Fibroblast of lung (primary cell): ENCODE measurements around the gene FOXP2. TPM values are rescaled to one million over a fixed set of nuclear protein-coding genes. Genes with fewer than 3 reads are reported as not detected.
"Not testable (repeated sequence)": the region's sequence is repeated elsewhere in the genome, so short reads cannot be mapped to it uniquely, and the experiment has no call there.

Source experiments
- DNase-seq, 2 donors: peaks; one replicate each; pipeline versions ENCODE4 v3.0.0 to v3.0.0-alpha.2; 2010; ENCODE audit warnings: low read depth in 2 of 2
- H2AFZ ChIP-seq: 2 replicates; pipeline ENCODE4 v1.5.1; 2012; ENCODE audit warnings: low read length, control low read depth, inconsistent platforms
- H3K27ac ChIP-seq: 2 replicates; pipeline ENCODE4 v1.5.1; 2011; ENCODE audit warnings: low read length, control low read depth; ENCODE audit not compliant: insufficient read depth
- H3K27me3 ChIP-seq: 2 replicates; pipeline ENCODE4 v1.5.1; 2011; ENCODE audit warnings: mild to moderate bottlenecking, low read length; ENCODE audit not compliant: control insufficient read depth, insufficient read depth
- H3K36me3 ChIP-seq: 2 replicates; pipeline ENCODE4 v1.5.1; 2011; ENCODE audit warnings: low read length; ENCODE audit not compliant: control insufficient read depth, insufficient read depth
- H3K4me1 ChIP-seq: 2 replicates; pipeline ENCODE4 v1.5.1; 2011; ENCODE audit warnings: low read length; ENCODE audit not compliant: control insufficient read depth, insufficient read depth; ENCODE audit errors: extremely low read depth
- H3K4me2 ChIP-seq: 2 replicates; pipeline ENCODE4 v1.5.1; 2011; ENCODE audit warnings: low read length, control low read depth; ENCODE audit not compliant: insufficient read depth; ENCODE audit errors: extremely low read depth
- H3K4me3 ChIP-seq, 4 experiments: fragments of 200-600 bp in 1 of 4; sonication (generic) in 1 of 4; replicated peaks in 1 of 4; 2 replicates each; pipeline ENCODE4 v1.5.1; 2011 to 2016; ENCODE audit warnings: low read length in 4 of 4, low read depth in 3 of 4, mild to moderate bottlenecking in 3 of 4, control low read depth in 2 of 4, inconsistent platforms in 1 of 4, mixed read lengths in 1 of 4; ENCODE audit not compliant: insufficient read depth in 1 of 4; ENCODE audit errors: control extremely low read depth in 1 of 4
- H3K79me2 ChIP-seq: 2 replicates; pipeline ENCODE4 v1.5.1; 2012; ENCODE audit warnings: mild to moderate bottlenecking, low read length, inconsistent platforms; ENCODE audit not compliant: control insufficient read depth, insufficient read depth
- H3K9ac ChIP-seq: 2 replicates; pipeline ENCODE4 v1.5.1; 2011; ENCODE audit warnings: mild to moderate bottlenecking, low read length, control low read depth; ENCODE audit not compliant: insufficient read depth
- H3K9me3 ChIP-seq: 2 replicates; pipeline ENCODE4 v1.5.1; 2012; ENCODE audit warnings: low read depth, low read length; ENCODE audit not compliant: control insufficient read depth, insufficient read depth
- H4K20me1 ChIP-seq: 2 replicates; pipeline ENCODE4 v1.5.1; 2011; ENCODE audit warnings: low read length; ENCODE audit not compliant: control insufficient read depth, insufficient read depth; ENCODE audit errors: extremely low read depth
- EZH2 ChIP-seq: IDR thresholded peaks from 2 replicates; pipeline ENCODE4 v1.5.1; 2012; ENCODE audit warnings: low read length, control low read depth, mild to moderate bottlenecking; ENCODE audit errors: missing control alignments
- polyA plus RNA-seq, 2 donors: library from polyadenylated mRNA; depleted of rRNA in 1 of 2; stranded (reverse) in 1 of 2; unstranded in 1 of 2; fragments of >200 nt; gene quantifications; 2 replicates each; pipeline ENCODE4 v1.2.1, GENCODE V29; 2011 to 2012; ENCODE audit warnings: missing spikeins in 1 of 2
- total RNA-seq: library from RNA; depleted of rRNA; stranded (reverse); fragments of >200 nt; gene quantifications from 2 replicates; pipeline ENCODE4 v1.2.1, GENCODE V29; 2014
- TF ChIP-seq, protein P1 (sequence below), 2 donors: IDR thresholded peaks in 1 of 2; conservative IDR thresholded peaks in 1 of 2; 1 replicate in 1 of 2; 2 replicates in 1 of 2; pipeline ENCODE4 v1.5.1; 2011 to 2012; ENCODE audit warnings: low read length in 2 of 2, control low read depth in 1 of 2, inconsistent platforms in 1 of 2, low read depth in 1 of 2, mild to moderate bottlenecking in 1 of 2

FOXP2 gene
- total and polyA plus RNA-seq, 2 donors (not counting 1 experiment from before 2014, with no cell fraction given): 2.8 to 8.4 TPM

DNA sequence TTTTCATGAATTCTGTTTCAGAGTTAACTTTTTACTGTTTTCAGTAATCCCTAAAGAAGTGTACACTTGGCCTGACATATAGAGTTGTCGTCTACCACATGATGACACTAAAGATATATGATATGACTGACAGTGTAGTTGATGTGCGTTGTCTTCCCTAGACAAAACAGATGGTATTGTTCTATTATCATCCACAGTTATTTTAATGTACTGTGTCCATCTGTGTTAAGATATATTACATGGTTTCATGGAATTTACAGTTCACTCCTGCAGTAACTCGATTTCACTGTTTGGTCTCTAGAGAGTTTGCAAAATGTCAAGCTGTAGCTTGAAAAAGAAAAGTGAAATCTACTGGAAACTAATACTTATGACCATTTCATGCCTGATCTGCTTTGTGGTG lies 18.1 kb downstream of the FOXP2 start:
- no peak overlapping the region for H2AFZ ChIP-seq
- no peaks in the 10 kb centered on the region for H3K79me2 ChIP-seq
- TF ChIP-seq EZH2: no peak
- TF ChIP-seq, protein P1, sequence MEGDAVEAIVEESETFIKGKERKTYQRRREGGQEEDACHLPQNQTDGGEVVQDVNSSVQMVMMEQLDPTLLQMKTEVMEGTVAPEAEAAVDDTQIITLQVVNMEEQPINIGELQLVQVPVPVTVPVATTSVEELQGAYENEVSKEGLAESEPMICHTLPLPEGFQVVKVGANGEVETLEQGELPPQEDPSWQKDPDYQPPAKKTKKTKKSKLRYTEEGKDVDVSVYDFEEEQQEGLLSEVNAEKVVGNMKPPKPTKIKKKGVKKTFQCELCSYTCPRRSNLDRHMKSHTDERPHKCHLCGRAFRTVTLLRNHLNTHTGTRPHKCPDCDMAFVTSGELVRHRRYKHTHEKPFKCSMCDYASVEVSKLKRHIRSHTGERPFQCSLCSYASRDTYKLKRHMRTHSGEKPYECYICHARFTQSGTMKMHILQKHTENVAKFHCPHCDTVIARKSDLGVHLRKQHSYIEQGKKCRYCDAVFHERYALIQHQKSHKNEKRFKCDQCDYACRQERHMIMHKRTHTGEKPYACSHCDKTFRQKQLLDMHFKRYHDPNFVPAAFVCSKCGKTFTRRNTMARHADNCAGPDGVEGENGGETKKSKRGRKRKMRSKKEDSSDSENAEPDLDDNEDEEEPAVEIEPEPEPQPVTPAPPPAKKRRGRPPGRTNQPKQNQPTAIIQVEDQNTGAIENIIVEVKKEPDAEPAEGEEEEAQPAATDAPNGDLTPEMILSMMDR (conservative IDR thresholded peaks at IDR 0.05 in 1 of 2, IDR thresholded peaks at IDR 0.05 in 1 of 2; ENCODE audit: low read depth in 1 of 2, low read length in 2 of 2): no peak
- H3K9ac ChIP-seq: no peak overlapping the region
- no peak for DNase-seq
- H3K36me3 ChIP-seq: no peaks in the 10 kb centered on the region
- H3K27ac ChIP-seq: no peak overlapping the region
- no peaks in the 10 kb centered on the region for H3K9me3 ChIP-seq
- no peak overlapping the region for H3K4me2 ChIP-seq
- H4K20me1 ChIP-seq: no peaks in the 10 kb centered on the region
- no peaks in the 10 kb centered on the region for H3K4me1 ChIP-seq
- H3K4me3 ChIP-seq: no peak overlapping the region
- no peaks in the 10 kb centered on the region for H3K27me3 ChIP-seq

DNA sequence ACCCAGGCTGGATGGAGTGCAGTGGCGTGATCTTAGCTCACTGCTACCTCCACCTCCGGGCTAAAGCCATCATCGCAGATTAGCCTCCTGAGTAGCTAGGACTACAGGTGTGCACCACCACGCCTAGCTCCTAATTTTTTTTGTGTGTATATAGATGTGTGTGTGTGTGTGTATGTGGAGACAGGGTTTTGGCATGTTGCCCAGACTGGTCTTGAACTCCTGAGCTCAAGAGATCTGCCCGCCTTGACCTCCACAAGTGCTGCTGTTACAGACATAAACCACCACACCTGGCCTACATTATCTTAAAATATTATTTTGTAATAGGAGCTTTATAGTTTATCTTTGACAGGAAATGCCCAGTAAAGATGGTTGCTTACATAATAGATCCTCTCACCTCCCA lies 25.0 kb downstream of the FOXP2 start:
- H3K27me3 ChIP-seq: no peaks in the 10 kb centered on the region
- no peaks in the 10 kb centered on the region for H3K79me2 ChIP-seq
- H3K9ac ChIP-seq: no peak overlapping the region
- no peak overlapping the region for H2AFZ ChIP-seq
- H3K36me3 ChIP-seq: no peaks in the 10 kb centered on the region
- H3K4me3 ChIP-seq: no peak overlapping the region
- no peaks in the 10 kb centered on the region for H3K4me1 ChIP-seq
- no peaks in the 10 kb centered on the region for H3K9me3 ChIP-seq
- DNase-seq: no peak
- H4K20me1 ChIP-seq: no peaks in the 10 kb centered on the region
- TF ChIP-seq, protein P1 (conservative IDR thresholded peaks at IDR 0.05 in 1 of 2, IDR thresholded peaks at IDR 0.05 in 1 of 2; ENCODE audit: low read depth in 1 of 2, low read length in 2 of 2): no peak
- no peak for TF ChIP-seq EZH2
- no peak overlapping the region for H3K27ac ChIP-seq
- no peak overlapping the region for H3K4me2 ChIP-seq

DNA sequence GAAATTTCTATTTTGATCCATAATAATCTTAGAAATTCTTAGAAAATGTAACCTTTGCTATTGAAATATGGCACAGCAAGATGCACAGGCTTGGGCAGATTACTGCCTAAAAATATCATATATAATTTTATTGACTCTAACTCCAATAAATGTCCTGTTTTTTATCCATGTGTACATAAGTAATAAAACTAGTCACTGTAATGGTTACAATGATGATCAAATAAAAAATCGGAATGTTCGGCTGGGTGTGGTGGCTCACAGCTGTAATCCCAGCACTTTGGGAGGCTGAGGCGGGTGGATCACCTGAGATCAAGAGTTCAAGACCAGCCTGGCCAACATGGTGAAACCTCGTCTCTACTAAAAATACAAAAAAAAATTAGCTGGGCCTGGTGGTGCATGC lies 26.3 kb downstream of the FOXP2 start:
- H3K79me2 ChIP-seq, H3K4me2 ChIP-seq, H3K4me3 ChIP-seq, H3K27ac ChIP-seq, DNase-seq, H3K9ac ChIP-seq, H3K4me1 ChIP-seq, H3K36me3 ChIP-seq, H2AFZ ChIP-seq, H3K9me3 ChIP-seq, H4K20me1 ChIP-seq, H3K27me3 ChIP-seq: not testable (repeated sequence)

DNA sequence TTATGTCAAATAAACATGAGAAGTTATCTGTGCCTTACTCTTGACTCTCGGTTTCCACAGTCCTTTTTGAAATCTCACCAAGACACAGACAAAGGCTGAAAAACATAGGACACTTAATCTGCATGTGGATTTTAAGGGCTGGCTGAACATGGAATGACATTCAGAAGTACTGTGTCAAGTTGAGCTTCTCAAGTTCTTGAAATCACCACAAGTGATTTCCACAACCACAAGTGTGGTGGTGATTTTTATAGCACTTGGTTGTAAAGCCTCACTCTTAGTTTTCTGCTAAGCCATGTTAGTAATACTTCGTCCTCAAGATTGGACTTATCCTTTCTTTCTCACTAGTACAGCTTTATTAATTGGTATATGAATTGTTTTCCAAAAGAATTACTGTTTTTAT lies 29.6 kb downstream of the FOXP2 start:
- TF ChIP-seq EZH2: no peak
- TF ChIP-seq, protein P1 (conservative IDR thresholded peaks at IDR 0.05 in 1 of 2, IDR thresholded peaks at IDR 0.05 in 1 of 2; ENCODE audit: low read depth in 1 of 2, low read length in 2 of 2): no peak
- Histone ChIP-seq H3K27me3 (no peaks in the 10 kb centered on the region), H4K20me1 (no peaks in the 10 kb centered on the region), H3K4me3 (no peak overlapping the region), H3K36me3 (no peaks in the 10 kb centered on the region), H2AFZ (no peak overlapping the region), H3K79me2 (no peaks in the 10 kb centered on the region), H3K4me1 (no peaks in the 10 kb centered on the region), H3K4me2 (no peak overlapping the region), H3K9ac (no peak overlapping the region), H3K9me3 (no peaks in the 10 kb centered on the region), H3K27ac (no peak overlapping the region)
- DNase-seq: no peak
